NCI-H1417 treated with DMSO at 0.1 percent for 48 hours (cell line): ENCODE data around the gene UQCC2.

Source experiments
- DNase-seq: peaks from one replicate; lab custom pipeline; 2025; lab: John Stamatoyannopoulos, UW

UQCC2 gene

DNA sequence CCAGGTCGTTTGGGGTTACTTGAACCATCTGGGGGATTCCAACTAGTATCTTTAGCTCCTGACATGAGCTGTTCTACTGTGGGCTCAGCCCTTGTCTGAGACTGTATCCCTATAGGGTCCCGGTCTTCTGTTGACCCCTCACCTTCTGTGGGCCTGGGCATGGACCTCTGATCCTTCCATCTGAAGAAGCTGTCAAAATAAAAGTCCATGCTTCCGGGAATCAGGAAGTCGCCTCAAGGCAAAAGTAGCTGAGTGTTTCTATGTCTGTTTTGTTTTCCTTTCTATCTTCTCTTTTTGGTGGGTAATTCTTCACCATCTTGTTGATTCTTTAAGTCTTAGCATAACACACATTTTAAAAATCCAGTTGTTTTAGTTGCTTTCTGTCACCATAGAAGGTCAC lies 60.1 kb downstream of the UQCC2 start:
- DNase-seq: no peak
